ENCODE measurements around the gene GRHL1.

GRHL1 gene

DNA sequence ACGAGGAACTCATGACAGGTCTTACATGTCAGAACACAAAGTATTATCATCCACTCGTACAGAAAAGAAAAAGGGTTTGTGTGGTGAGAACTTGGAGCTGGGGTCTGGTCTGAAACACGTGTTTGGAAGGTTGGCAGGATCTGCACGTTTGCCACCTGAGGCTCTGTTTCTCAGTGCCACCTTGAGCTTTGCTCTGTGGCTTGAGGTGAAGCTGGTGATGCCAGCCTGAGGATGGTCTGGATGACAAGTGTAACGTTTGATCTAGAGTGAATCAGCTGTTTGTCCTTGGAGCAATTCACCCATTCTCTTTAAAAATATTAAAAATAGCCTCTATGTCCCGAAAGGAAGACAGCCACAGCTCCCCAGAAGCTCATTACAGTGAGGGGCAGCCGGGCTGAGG lies 46.4 kb downstream of the GRHL1 start:
- H3K27ac ChIP-seq, result no peak overlapping the region
- TF ChIP-seq, protein P1, sequence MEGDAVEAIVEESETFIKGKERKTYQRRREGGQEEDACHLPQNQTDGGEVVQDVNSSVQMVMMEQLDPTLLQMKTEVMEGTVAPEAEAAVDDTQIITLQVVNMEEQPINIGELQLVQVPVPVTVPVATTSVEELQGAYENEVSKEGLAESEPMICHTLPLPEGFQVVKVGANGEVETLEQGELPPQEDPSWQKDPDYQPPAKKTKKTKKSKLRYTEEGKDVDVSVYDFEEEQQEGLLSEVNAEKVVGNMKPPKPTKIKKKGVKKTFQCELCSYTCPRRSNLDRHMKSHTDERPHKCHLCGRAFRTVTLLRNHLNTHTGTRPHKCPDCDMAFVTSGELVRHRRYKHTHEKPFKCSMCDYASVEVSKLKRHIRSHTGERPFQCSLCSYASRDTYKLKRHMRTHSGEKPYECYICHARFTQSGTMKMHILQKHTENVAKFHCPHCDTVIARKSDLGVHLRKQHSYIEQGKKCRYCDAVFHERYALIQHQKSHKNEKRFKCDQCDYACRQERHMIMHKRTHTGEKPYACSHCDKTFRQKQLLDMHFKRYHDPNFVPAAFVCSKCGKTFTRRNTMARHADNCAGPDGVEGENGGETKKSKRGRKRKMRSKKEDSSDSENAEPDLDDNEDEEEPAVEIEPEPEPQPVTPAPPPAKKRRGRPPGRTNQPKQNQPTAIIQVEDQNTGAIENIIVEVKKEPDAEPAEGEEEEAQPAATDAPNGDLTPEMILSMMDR (conservative IDR thresholded peaks at IDR 0.05), result no peak

DNA sequence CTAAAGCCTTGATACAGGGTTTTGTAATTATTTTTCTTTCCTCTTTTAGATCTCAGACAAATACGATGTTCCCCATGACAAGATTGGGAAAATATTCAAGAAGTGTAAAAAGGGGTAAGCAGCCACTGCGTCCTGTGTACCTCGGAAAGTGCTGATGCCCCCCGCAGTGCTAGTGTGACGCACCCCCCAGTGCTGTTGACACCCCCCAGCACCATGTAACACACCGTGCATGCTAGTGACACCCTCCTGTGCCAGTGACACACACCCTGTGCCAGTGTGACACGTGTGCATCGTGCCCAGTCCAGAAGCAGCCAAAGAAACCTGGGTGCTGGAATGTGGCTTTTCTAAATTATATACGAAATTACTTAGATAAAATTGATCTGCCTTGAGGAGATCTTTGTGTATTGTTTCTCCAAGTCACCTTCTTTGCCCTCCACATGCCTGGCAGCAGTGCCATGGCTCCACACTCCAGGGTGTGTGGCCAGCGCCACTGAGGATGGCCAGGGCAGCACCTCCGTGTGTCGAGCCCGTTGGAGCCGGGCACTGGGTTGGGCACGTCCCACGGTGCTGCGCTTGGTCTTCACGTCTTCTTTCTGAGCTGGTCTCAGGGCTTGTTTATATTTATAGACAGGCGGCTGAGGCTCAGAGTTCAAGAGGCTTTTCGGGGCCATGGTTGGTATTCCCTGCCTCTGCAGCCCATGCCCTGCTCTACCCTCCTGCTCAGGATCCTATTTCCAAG lies 47.6 kb downstream of the GRHL1 start:
- no peak overlapping the region for H3K27ac ChIP-seq
- TF ChIP-seq, protein P1 (conservative IDR thresholded peaks at IDR 0.05), result no peak

DNA sequence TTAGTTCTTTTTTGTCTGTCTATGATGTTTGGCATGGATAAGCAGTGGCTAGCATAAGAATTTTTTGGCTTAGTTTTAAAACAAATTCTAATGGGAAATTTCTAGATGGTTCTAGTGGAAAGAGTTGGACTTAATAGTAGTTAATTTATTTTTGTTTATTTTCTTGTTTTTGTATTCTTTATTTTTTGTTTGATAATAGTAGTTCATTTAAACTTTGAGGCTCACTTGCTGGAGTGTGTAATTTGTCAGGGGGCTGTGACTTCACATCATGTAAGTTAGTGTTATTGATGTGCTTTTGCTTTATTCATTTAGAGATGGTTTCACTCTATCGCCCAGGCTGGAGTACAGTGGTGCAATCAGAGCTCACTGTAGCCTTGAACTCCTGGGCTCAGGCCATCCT lies 48.2 kb downstream of the GRHL1 start:
- TF ChIP-seq, protein P1 (conservative IDR thresholded peaks at IDR 0.05), result no peak
- no peak overlapping the region for H3K27ac ChIP-seq

DNA sequence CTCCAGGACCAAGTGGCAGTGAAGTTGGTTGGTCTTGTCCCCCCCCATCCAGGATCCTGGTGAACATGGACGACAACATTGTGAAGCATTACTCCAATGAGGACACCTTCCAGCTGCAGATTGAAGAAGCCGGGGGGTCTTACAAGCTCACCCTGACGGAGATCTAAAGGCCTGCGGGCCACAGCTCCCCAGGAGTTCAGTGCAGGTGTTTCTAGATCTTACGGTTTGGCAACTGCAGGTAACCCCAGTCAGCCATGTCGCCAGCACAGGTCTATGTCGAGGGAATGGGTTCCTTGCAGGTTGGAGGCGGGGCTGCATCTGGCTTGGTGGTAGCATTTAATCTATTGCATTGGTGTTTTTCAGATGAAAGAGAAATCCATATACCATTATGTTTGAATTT lies 49.0 kb downstream of the GRHL1 start:
- H3K27ac ChIP-seq, result no peak overlapping the region

DNA sequence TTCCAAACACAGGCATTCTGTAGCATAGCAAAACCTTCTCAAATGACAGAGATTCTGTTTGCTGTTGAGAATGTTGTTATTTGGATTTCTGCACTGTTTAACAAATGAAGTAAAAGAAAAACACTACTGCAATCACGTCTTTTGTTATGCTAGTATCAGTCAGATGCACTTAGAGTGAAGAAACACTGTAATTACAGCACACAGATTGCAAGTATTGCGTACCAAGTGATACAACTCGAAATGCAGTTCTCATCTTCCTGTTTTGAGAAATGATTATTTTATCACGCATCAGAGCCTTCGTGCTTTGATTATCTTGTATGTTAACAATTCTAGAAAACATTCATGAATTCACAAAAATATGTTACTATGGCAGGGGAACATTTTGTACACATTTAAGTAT lies 50.1 kb downstream of the GRHL1 start:
- no peak overlapping the region for H3K27ac ChIP-seq

More for the DNA sequence above, 49.0 kb downstream of the GRHL1 start:
- TF ChIP-seq, protein P1 (conservative IDR thresholded peaks at IDR 0.05), result no peak

DNA sequence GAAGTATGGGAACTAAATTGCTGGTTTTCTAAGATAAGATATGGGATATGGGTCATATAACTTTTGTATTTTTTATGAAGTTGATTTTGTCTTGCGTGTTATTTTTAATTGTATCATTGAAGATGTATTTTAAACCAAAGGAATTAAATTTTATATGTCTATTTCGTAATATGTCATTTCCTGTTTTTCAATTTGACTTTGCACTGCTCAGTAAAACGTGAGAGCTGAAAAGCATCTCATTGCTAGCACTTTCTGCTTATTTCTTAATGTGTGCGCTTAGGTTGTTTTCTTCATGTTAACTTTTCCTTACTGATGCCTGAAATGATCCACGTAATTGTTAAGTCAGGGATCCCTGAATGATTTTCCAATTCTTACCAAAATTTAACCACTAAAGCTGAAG lies 50.6 kb downstream of the GRHL1 start:
- TF ChIP-seq, protein P1 (conservative IDR thresholded peaks at IDR 0.05), result no peak
- H3K27ac ChIP-seq, result no peak overlapping the region

More for the DNA sequence above, 50.1 kb downstream of the GRHL1 start:
- TF ChIP-seq, protein P1 (conservative IDR thresholded peaks at IDR 0.05), result no peak

DNA sequence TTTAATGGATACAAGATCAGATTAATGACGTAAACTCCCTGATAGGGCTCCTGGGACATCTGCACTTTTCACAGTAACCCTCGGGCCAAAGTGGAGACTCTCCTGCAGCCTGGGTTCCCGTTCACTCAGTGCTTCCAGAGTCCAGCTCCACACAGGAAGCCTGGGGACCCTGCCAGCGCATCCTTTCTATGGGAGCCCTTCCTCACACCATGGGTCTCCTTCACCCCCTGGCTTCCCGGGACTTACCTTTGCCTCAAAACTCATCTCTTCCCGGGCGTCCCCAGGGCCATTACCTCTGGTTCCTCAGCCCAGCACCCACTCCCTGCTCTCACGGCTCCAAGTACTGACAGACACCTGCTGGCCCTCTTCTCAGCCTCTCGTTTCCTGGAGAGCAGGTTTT lies 51.2 kb downstream of the GRHL1 start:
- TF ChIP-seq, protein P1 (conservative IDR thresholded peaks at IDR 0.05), result no peak
- H3K27ac ChIP-seq, result no peak overlapping the region

Measured in VCaP (cell line).